NB4 (cell line): ENCODE data around the gene PKP1.

Experiments
- CTCF ChIP-seq: IDR thresholded peaks from one replicate; pipeline ENCODE4 v1.5.1; 2012; ENCODE audit warnings: low read depth, low read length
- MAX ChIP-seq: IDR thresholded peaks from 2 replicates; pipeline ENCODE4 v1.6.1; 2011; ENCODE audit warnings: low read depth, low read length
- MYC ChIP-seq: IDR thresholded peaks from 2 replicates; pipeline ENCODE4 v1.6.1; 2011; ENCODE audit warnings: low read depth, low read length
- POLR2A ChIP-seq: IDR thresholded peaks from 2 replicates; pipeline ENCODE4 v1.6.1; 2011; ENCODE audit warnings: mild to moderate bottlenecking; ENCODE audit not compliant: insufficient read length; ENCODE audit errors: extremely low read depth

GRCh38 chr1:201358596-201358995, 75.3 kb downstream of the PKP1 start:
- TF ChIP-seq MAX (no peak), POLR2A (no peak), CTCF (no peak), MYC (no peak)
